ENCODE results near the gene ZNF747. TPM values are rescaled to one million over a fixed set of nuclear protein-coding genes. Genes with fewer than 3 reads are reported as not detected.

Gene ZNF747
- total RNA-seq, 2 donors from 2014 or later, result 16.8 to 18.3 TPM

GRCh38 chr16:30567991-30568638 is 33.5 kb upstream of the ZNF747 start:
- Histone ChIP-seq H3K27me3 (replicated peaks; ENCODE audit: insufficient read depth) (no peaks in the 10 kb centered on the region), H3K4me1 (ENCODE audit: control insufficient read depth in 1 of 2, low read depth in 2 of 2) (peaks cover 15 to 24% of the 10 kb centered on the region in 2 donors), H3K27ac (no peak overlapping the region), H3K9me3 (no peaks in the 10 kb centered on the region), H3K36me3 (no peaks in the 10 kb centered on the region), H3K4me3 (no peak overlapping the region)
- TF ChIP-seq, protein P1, sequence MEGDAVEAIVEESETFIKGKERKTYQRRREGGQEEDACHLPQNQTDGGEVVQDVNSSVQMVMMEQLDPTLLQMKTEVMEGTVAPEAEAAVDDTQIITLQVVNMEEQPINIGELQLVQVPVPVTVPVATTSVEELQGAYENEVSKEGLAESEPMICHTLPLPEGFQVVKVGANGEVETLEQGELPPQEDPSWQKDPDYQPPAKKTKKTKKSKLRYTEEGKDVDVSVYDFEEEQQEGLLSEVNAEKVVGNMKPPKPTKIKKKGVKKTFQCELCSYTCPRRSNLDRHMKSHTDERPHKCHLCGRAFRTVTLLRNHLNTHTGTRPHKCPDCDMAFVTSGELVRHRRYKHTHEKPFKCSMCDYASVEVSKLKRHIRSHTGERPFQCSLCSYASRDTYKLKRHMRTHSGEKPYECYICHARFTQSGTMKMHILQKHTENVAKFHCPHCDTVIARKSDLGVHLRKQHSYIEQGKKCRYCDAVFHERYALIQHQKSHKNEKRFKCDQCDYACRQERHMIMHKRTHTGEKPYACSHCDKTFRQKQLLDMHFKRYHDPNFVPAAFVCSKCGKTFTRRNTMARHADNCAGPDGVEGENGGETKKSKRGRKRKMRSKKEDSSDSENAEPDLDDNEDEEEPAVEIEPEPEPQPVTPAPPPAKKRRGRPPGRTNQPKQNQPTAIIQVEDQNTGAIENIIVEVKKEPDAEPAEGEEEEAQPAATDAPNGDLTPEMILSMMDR (IDR thresholded peaks at IDR 0.05), result no peak
- no peak for ATAC-seq (ENCODE audit: insufficient number of reproducible peaks, low FRiP score, low read depth)
- DNase-seq (ENCODE audit: low spot score), result no peak

DNA sequence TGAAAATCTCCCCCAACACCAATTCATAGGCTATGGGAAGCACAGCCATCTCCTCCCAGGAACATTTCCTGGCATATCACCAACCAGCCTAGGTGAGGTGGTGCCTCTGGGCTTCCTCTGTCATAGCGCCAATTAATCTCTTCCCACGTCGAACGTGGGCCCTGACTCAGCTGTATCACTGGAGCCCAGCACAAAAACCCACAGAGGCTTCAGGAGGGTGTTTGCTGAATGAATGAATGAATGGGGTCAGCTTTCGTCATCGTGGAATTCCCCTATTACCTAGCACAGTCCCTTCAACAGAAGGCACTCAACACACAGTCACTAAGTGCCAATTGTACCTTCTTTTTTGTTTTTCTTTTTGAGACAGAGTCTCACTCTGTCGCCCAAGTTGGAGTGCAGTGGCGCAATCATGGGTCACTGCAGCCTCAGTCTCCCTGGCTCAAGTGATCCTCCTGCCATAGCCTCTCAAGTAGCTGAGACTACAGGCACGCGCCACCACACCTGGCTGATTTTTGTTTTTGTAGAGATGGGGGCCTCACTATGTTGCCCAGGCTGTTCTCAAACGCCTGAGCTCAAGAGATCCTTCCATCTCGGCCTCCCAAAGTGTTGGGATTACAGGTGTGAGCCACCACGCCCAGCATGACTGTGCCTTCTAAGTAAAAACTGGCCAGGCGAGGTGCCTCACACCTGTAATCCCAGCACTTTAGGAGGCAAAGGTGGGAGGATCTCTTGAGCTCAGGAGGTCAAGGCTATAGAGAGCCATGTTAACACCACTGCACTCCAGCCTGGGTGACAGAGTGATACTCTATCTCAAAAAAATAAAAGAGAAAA is 32.7 kb upstream of the ZNF747 start:
- no peaks in the 10 kb centered on the region for H3K36me3 ChIP-seq
- H3K4me1 ChIP-seq (ENCODE audit: control insufficient read depth in 1 of 2, low read depth in 2 of 2), result peaks cover 13 to 17% of the 10 kb centered on the region in 2 donors
- H3K4me3 ChIP-seq, result no peak overlapping the region
- TF ChIP-seq, protein P1 (IDR thresholded peaks at IDR 0.05), result no peak
- ATAC-seq (ENCODE audit: insufficient number of reproducible peaks, low FRiP score, low read depth) (no peak), DNase-seq (ENCODE audit: low spot score) (no peak)
- no peaks in the 10 kb centered on the region for H3K27me3 ChIP-seq (replicated peaks; ENCODE audit: insufficient read depth)
- no peak overlapping the region for H3K27ac ChIP-seq
- no peaks in the 10 kb centered on the region for H3K9me3 ChIP-seq

DNA sequence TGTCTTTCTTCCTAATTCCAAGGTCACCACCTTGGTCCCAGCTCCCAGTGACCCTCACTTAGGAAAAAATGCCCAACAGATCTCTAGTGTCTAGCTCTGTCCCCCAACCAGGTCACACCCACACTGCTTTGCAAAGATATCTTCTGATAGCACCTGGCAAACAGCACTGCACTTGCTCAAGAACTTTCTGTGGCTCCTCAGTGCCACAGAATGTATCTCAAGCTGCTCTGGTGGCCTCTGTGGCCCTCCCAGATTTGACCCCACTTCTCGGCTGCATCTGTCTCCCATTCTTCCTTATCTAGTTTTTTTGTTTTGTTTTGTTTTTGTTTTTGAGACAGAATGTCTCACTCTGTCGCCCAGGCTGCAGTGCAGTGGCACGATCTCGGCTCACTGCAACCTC is 31.9 kb upstream of the ZNF747 start:
- TF ChIP-seq, protein P1 (IDR thresholded peaks at IDR 0.05), result no peak
- Histone ChIP-seq H3K9me3 (no peaks in the 10 kb centered on the region), H3K4me3 (no peak overlapping the region), H3K27ac (no peak overlapping the region), H3K36me3 (no peaks in the 10 kb centered on the region), H3K27me3 (replicated peaks; ENCODE audit: insufficient read depth) (no peaks in the 10 kb centered on the region), H3K4me1 (ENCODE audit: control insufficient read depth in 1 of 2, low read depth in 2 of 2) (peaks cover 10 to 14% of the 10 kb centered on the region in 2 donors)
- ATAC-seq (ENCODE audit: insufficient number of reproducible peaks, low FRiP score, low read depth) (no peak), DNase-seq (ENCODE audit: low spot score) (no peak)

GRCh38 chr16:30565984-30566383 is 31.3 kb upstream of the ZNF747 start:
- ATAC-seq (ENCODE audit: insufficient number of reproducible peaks, low FRiP score, low read depth), result no peak
- TF ChIP-seq, protein P1 (IDR thresholded peaks at IDR 0.05), result no peak

DNA sequence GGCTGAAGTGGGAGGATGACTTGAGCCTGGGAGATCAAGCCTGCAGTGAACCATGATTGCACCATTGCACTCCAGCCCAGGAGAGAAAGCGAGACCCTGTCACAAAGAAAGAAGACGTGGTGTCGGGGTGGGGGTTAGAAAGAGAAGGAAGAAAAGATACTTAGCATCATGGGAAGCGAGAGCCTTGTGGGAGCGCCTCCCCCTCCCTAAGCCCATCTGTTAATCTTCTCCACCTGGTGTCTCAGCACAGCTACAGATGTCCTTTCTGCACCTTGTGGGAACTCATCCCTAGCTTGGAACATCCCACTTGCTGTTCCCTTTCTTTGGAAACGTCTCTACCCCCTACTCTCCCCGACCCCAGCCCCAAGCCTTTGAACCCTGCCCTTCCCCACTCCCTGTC is 30.9 kb upstream of the ZNF747 start:
- no peak for ATAC-seq (ENCODE audit: insufficient number of reproducible peaks, low FRiP score, low read depth)

More at GRCh38 chr16:30565984-30566383, 31.3 kb upstream of the ZNF747 start:
- Histone ChIP-seq H3K4me1 (ENCODE audit: control insufficient read depth in 1 of 2, low read depth in 2 of 2) (peaks cover 11 to 19% of the 10 kb centered on the region in 2 donors), H3K27ac (no peak overlapping the region), H3K36me3 (no peaks in the 10 kb centered on the region), H3K4me3 (no peak overlapping the region), H3K27me3 (replicated peaks; ENCODE audit: insufficient read depth) (no peaks in the 10 kb centered on the region), H3K9me3 (no peaks in the 10 kb centered on the region)
- no peak for DNase-seq (ENCODE audit: low spot score)

More for the DNA sequence above, 30.9 kb upstream of the ZNF747 start:
- Histone ChIP-seq H3K4me1 (ENCODE audit: control insufficient read depth in 1 of 2, low read depth in 2 of 2) (peaks cover 10 to 16% of the 10 kb centered on the region in 2 donors), H3K27ac (no peak overlapping the region), H3K4me3 (no peak overlapping the region), H3K36me3 (no peaks in the 10 kb centered on the region), H3K27me3 (replicated peaks; ENCODE audit: insufficient read depth) (no peaks in the 10 kb centered on the region), H3K9me3 (no peaks in the 10 kb centered on the region)
- DNase-seq (ENCODE audit: low spot score), result no peak
- TF ChIP-seq, protein P1 (IDR thresholded peaks at IDR 0.05), result no peak

Data from thoracic aorta (tissue), 2 donors.